B cell (primary cell): ENCODE measurements around the gene CLSTN2. TPM values are rescaled to one million over a fixed set of nuclear protein-coding genes. Genes with fewer than 3 reads are reported as not detected.

Experiments used
- ATAC-seq: fragments of 200-7000 bp; cut with Tn5 transposase; one replicate; pipeline ENCODE4 v1.10.0; 2021; ENCODE audit warnings: low read depth, mild to moderate bottlenecking, moderate number of reproducible peaks, moderate library complexity
- CTCF ChIA-PET: fragments of 350-600 bp; sonication (Branson Sonifier 250); formaldehyde crosslinking; loops from one replicate; lab custom pipeline; 2021; ENCODE audit warnings: antibody characterized with exemption, inconsistent platforms; lab: Charles Lee
- POLR2A ChIA-PET: fragments of 350-600 bp; sonication (Branson Sonifier 250); formaldehyde crosslinking; loops from one replicate; lab custom pipeline; 2021; ENCODE audit warnings: antibody characterized with exemption; lab: Charles Lee
- DNase-seq: peaks from one replicate; pipeline ENCODE4 v3.0.0; 2013
- H2AFZ ChIP-seq: 2 replicates; pipeline ENCODE4 v1.6.1; 2012; ENCODE audit warnings: mild to moderate bottlenecking, low read depth, low read length; ENCODE audit not compliant: insufficient read depth, poor library complexity, severe bottlenecking
- H3K27ac ChIP-seq, 2 donors: 1 replicate in 1 of 2; 2 replicates in 1 of 2; pipeline ENCODE4 v1.5.1; 2012 to 2013; ENCODE audit warnings: low read length in 2 of 2, mild to moderate bottlenecking in 2 of 2, moderate library complexity in 1 of 2
- H3K27me3 ChIP-seq, 4 experiments: fragments of 200-600 bp in 1 of 4; sonication (generic) in 1 of 4; replicated peaks in 1 of 4; 1 replicate in 2 of 4; 2 replicates in 2 of 4; pipeline versions ENCODE4 v1.6.1 to v1.7.0; 2013 to 2016; ENCODE audit warnings: low read length in 3 of 4, mild to moderate bottlenecking in 2 of 4, mixed read lengths in 1 of 4, moderate library complexity in 1 of 4; ENCODE audit not compliant: insufficient read depth in 4 of 4, control insufficient read depth in 3 of 4; ENCODE audit errors: control extremely low read depth in 1 of 4
- H3K36me3 ChIP-seq, 2 experiments: replicated peaks in 1 of 2; 1 replicate in 1 of 2; 2 replicates in 1 of 2; pipeline versions ENCODE4 v1.6.1 to v1.7.1; 2013; ENCODE audit warnings: low read length in 1 of 2; ENCODE audit not compliant: insufficient read depth in 2 of 2, control insufficient read depth in 1 of 2; ENCODE audit errors: control extremely low read depth in 1 of 2, extremely low read depth in 1 of 2
- H3K4me1 ChIP-seq, 2 donors: fragments of 200-600 bp in 1 of 2; sonication (generic) in 1 of 2; 1 replicate in 1 of 2; 2 replicates in 1 of 2; pipeline versions ENCODE4 v1.5.1 to v1.6.1; 2013 to 2017; ENCODE audit warnings: low read length in 2 of 2; ENCODE audit not compliant: control insufficient read depth in 2 of 2, insufficient read depth in 2 of 2
- H3K4me2 ChIP-seq: replicated peaks from 2 replicates; pipeline ENCODE3; 2012; ENCODE audit warnings: mild to moderate bottlenecking, low read depth, low read length; ENCODE audit not compliant: poor library complexity, severe bottlenecking
- H3K4me3 ChIP-seq, 5 experiments: fragments of 200-600 bp in 1 of 5; sonication (generic) in 1 of 5; 1 replicate in 3 of 5; 2 replicates in 2 of 5; pipeline versions ENCODE4 v1.5.1 to v1.7.0; 2011 to 2016; ENCODE audit warnings: low read length in 4 of 5, mild to moderate bottlenecking in 4 of 5, low read depth in 2 of 5, control low read depth in 1 of 5, moderate library complexity in 1 of 5; ENCODE audit not compliant: insufficient read depth in 1 of 5; ENCODE audit errors: control extremely low read depth in 1 of 5, extremely low read depth in 1 of 5
- H3K79me2 ChIP-seq: fragments of 200-600 bp; sonication (generic); one replicate; pipeline ENCODE4 v1.6.0; 2016; ENCODE audit warnings: low read length; ENCODE audit not compliant: control insufficient read depth, insufficient read depth
- H3K9ac ChIP-seq: fragments of 200-600 bp; sonication (generic); 2 replicates; pipeline ENCODE4 v1.6.1; 2017; ENCODE audit warnings: mild to moderate bottlenecking, low read length, moderate library complexity
- H3K9me3 ChIP-seq, 3 donors: one replicate each; pipeline versions ENCODE4 v1.6.1 to v1.7.1; 2013; ENCODE audit warnings: low read length in 2 of 3; ENCODE audit not compliant: control insufficient read depth in 2 of 3, insufficient read depth in 1 of 3; ENCODE audit errors: control extremely low read depth in 1 of 3
- H4K20me1 ChIP-seq: 2 replicates; pipeline ENCODE4 v1.6.0; 2012; ENCODE audit warnings: mild to moderate bottlenecking, low read length; ENCODE audit not compliant: insufficient read depth, control insufficient read depth, poor library complexity, severe bottlenecking
- H3K27ac Mint-ChIP-seq: one replicate; pipeline ENCODE4 v1.8.0; 2021; ENCODE audit warnings: mixed read lengths
- H3K27me3 Mint-ChIP-seq: one replicate; pipeline ENCODE4 v1.8.0; 2021; ENCODE audit warnings: mixed read lengths
- H3K4me1 Mint-ChIP-seq: one replicate; pipeline ENCODE4 v1.8.0; 2021; ENCODE audit warnings: mixed read lengths
- H3K4me3 Mint-ChIP-seq: one replicate; pipeline ENCODE4 v1.8.0; 2021; ENCODE audit warnings: mixed read lengths
- H3K9me3 Mint-ChIP-seq: one replicate; pipeline ENCODE4 v1.8.0; 2022; ENCODE audit warnings: mixed read lengths; ENCODE audit not compliant: insufficient read depth
- EZH2 ChIP-seq: IDR thresholded peaks from 2 replicates; pipeline ENCODE4 v1.6.1; 2012; ENCODE audit warnings: borderline replicate concordance, low read depth, mild to moderate bottlenecking, moderate library complexity, low read length; ENCODE audit not compliant: insufficient read depth, poor library complexity, severe bottlenecking
- WGBS: methylation state at CpG from one replicate; pipeline ENCODE4 v1.1.5; 2013; ENCODE audit warnings: missing lambda C conversion rate; ENCODE audit not compliant: insufficient coverage; 5-methylcytosine and 5-hydroxymethylcytosine counted together
- intact Hi-C: fragments of 100-400 bp; cut with micrococcal nuclease; formaldehyde crosslinking; loops from one replicate; pipeline ENCODE4 v1.10.0; 2022
- polyA plus RNA-seq: library from polyadenylated mRNA; depleted of rRNA; stranded (reverse); fragments of >200 nt; gene quantifications from 2 replicates; pipeline ENCODE4 v1.2.3, GENCODE V29; 2012
- total RNA-seq, 2 donors: library from RNA; stranded (reverse); fragments of 120-200 nt in 1 of 2; gene quantifications; 1 replicate in 1 of 2; 2 replicates in 1 of 2; pipeline versions ENCODE4 v1.2.3 to v1.2.4, GENCODE V29; 2013 to 2022
- TF ChIP-seq, protein P1 (sequence below): fragments of 200-600 bp; IDR thresholded peaks from one replicate; pipeline ENCODE4 v1.8.0; 2022; ENCODE audit warnings: antibody characterized with exemption, mild to moderate bottlenecking

Gene CLSTN2
- total and polyA plus RNA-seq, 2 donors (not counting 1 experiment from before 2014, with no cell fraction given), result not detected

DNA sequence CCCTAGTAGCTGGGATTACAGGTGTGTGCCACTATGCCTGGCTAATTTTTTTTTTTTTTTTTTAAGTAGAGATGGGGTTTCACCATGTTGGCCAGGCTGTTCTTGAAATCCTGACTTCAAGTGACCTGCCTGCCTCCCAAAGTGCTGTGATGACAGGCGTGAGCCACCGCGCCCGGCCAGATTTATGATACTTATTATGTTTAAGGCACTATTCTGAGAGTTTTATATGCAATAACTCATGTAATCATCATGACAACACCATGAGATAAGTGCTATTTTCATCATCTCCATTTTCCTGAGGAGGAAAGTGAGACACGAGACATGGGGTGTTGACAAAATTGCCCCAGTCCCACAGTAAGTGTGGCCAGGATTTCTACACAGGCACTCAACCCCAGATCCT, 376.4 kb downstream of the CLSTN2 start:
- no peaks in the 10 kb centered on the region for H3K9me3 ChIP-seq

GRCh38 chr3:140315955-140316354, 381.0 kb downstream of the CLSTN2 start:
- Histone ChIP-seq H3K4me1 (no peaks in the 10 kb centered on the region), H3K27me3 (no peaks in the 10 kb centered on the region), H3K36me3 (no peaks in the 10 kb centered on the region), H4K20me1 (no peaks in the 10 kb centered on the region), H3K27ac (no peak overlapping the region), H3K4me3 (no peak overlapping the region), H3K9ac (no peak overlapping the region), H3K9me3 (no peaks in the 10 kb centered on the region), H3K4me2 (no peak overlapping the region), H2AFZ (no peak overlapping the region), H3K79me2 (no peaks in the 10 kb centered on the region)
- Mint-ChIP-seq H3K4me1 (no peaks in the 10 kb centered on the region), H3K27ac (no peak overlapping the region), H3K9me3 (no peaks in the 10 kb centered on the region), H3K27me3 (peaks cover 8% of the 10 kb centered on the region), H3K4me3 (no peak overlapping the region)
- ChIA-PET POLR2A (no interaction called here), CTCF (interaction anchor here (0.6 kb wide), 1 partner anchor 548 kb away, joined by 3 read pairs; no protein-coding TSS in a partner anchor)
- no peak for DNase-seq
- TF ChIP-seq, protein P1, sequence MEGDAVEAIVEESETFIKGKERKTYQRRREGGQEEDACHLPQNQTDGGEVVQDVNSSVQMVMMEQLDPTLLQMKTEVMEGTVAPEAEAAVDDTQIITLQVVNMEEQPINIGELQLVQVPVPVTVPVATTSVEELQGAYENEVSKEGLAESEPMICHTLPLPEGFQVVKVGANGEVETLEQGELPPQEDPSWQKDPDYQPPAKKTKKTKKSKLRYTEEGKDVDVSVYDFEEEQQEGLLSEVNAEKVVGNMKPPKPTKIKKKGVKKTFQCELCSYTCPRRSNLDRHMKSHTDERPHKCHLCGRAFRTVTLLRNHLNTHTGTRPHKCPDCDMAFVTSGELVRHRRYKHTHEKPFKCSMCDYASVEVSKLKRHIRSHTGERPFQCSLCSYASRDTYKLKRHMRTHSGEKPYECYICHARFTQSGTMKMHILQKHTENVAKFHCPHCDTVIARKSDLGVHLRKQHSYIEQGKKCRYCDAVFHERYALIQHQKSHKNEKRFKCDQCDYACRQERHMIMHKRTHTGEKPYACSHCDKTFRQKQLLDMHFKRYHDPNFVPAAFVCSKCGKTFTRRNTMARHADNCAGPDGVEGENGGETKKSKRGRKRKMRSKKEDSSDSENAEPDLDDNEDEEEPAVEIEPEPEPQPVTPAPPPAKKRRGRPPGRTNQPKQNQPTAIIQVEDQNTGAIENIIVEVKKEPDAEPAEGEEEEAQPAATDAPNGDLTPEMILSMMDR, result no peak
- TF ChIP-seq EZH2, result no peak
- intact Hi-C loops, result no loop called here
- ATAC-seq, result no peak

More for the DNA sequence above, 376.4 kb downstream of the CLSTN2 start:
- H3K27ac ChIP-seq, result no peak overlapping the region
- no peaks in the 10 kb centered on the region for H3K36me3 ChIP-seq
- TF ChIP-seq, protein P1, result no peak
- no peak for TF ChIP-seq EZH2
- POLR2A ChIA-PET, result no interaction called here
- Mint-ChIP-seq H3K4me3 (no peak overlapping the region), H3K27me3 (peaks cover 11% of the 10 kb centered on the region), H3K27ac (no peak overlapping the region), H3K4me1 (no peaks in the 10 kb centered on the region), H3K9me3 (no peaks in the 10 kb centered on the region)
- H3K4me3 ChIP-seq, result no peak overlapping the region
- H4K20me1 ChIP-seq, result no peaks in the 10 kb centered on the region
- no peak overlapping the region for H3K9ac ChIP-seq
- CTCF ChIA-PET, result no interaction called here
- WGBS, result no CpG with 5 or more reads among the region's 5 CpGs
- H2AFZ ChIP-seq, result no peak overlapping the region
- no peaks in the 10 kb centered on the region for H3K4me1 ChIP-seq
- DNase-seq (no peak), ATAC-seq (no peak)
- no peak overlapping the region for H3K4me2 ChIP-seq
- intact Hi-C loops, result no loop called here
- H3K79me2 ChIP-seq, result no peaks in the 10 kb centered on the region
- H3K27me3 ChIP-seq, result no peaks in the 10 kb centered on the region
